ENCODE measurements around the gene RFC2. TPM values are rescaled to one million over a fixed set of nuclear protein-coding genes. Genes with fewer than 3 reads are reported as not detected.

RFC2 gene
- total RNA-seq, 1 experiment from 2014 or later, result 75.6 TPM

- POLR2A ChIA-PET, result no interaction called here
- CTCF ChIA-PET, result interaction anchor here (1.4 kb wide), 1 partner anchor 18 kb away, joined by 3 read pairs; no protein-coding TSS in a partner anchor
- H2AFZ ChIP-seq (ENCODE audit: low read depth, low read length, poor library complexity, severe bottlenecking), result no peak overlapping the region
- TF ChIP-seq ZFX (IDR thresholded peaks at IDR 0.05), result no peak
- TF ChIP-seq MAX (IDR thresholded peaks at IDR 0.05), result no peak
- no peak for TF ChIP-seq POLR2AphosphoS5 (IDR thresholded peaks at IDR 0.05; ENCODE audit: low read depth, low read length)
- no peak for TF ChIP-seq REST (IDR thresholded peaks at IDR 0.05; ENCODE audit: low read depth)
- no peak for TF ChIP-seq CBX3 (IDR thresholded peaks at IDR 0.05; ENCODE audit: low read depth)
- no peak for TF ChIP-seq ZNF274 (IDR thresholded peaks at IDR 0.05; ENCODE audit: low read depth, low read length)
- TF ChIP-seq TCF7L2 (IDR thresholded peaks at IDR 0.05; ENCODE audit: borderline replicate concordance, extremely low read depth, insufficient read depth, insufficient read length), result no peak
- TF ChIP-seq POLR2A (IDR thresholded peaks at IDR 0.05; ENCODE audit: borderline replicate concordance, extremely low read depth, insufficient read depth, insufficient read length), result no peak
- no peak for TF ChIP-seq YY1 (IDR thresholded peaks at IDR 0.05; ENCODE audit: extremely low read depth, insufficient replicate concordance, low read depth, low read length)
- TF ChIP-seq ATF3 (IDR thresholded peaks at IDR 0.05), result no peak
- no peak for TF ChIP-seq SIN3A (IDR thresholded peaks at IDR 0.05; ENCODE audit: low read depth)
- no peak for TF ChIP-seq EZH2phosphoT487 (IDR thresholded peaks at IDR 0.05; ENCODE audit: borderline replicate concordance)
- no peak for TF ChIP-seq CEBPB (IDR thresholded peaks at IDR 0.05; ENCODE audit: low read depth)
- no peak for TF ChIP-seq JUND (IDR thresholded peaks at IDR 0.05)
- TF ChIP-seq RAD21 (IDR thresholded peaks at IDR 0.05; ENCODE audit: low read depth), result no peak
- TF ChIP-seq SRF (IDR thresholded peaks at IDR 0.05; ENCODE audit: low read depth), result no peak
- peaks cover 3 to 18% of the 10 kb centered on the region in 2 experiments; a peak in 3 of 4 replicates for H3K4me1 ChIP-seq (ENCODE audit: control insufficient read depth in 1 of 2, insufficient read depth in 2 of 2, low read length in 2 of 2)
- no peaks in the 10 kb centered on the region for H3K79me2 ChIP-seq (ENCODE audit: insufficient read depth, low read length)
- intact Hi-C loops (cut with micrococcal nuclease), result no loop called here
- no peak for ATAC-seq
- no peaks in the 10 kb centered on the region for H3K9me3 ChIP-seq (ENCODE audit: control insufficient read depth in 1 of 2, insufficient read depth in 1 of 2, low read depth in 1 of 2, low read length in 2 of 2)
- H3K27ac ChIP-seq (ENCODE audit: low read depth, low read length), result no peak overlapping the region
- H3K36me3 ChIP-seq (ENCODE audit: control insufficient read depth in 1 of 2, insufficient read depth in 2 of 2, low read length in 2 of 2), result peaks cover under 1 to 2% of the 10 kb centered on the region in 2 experiments; a peak in 2 of 4 replicates
- BruUV-seq (replicated peaks), result no TSS peak
- no peaks in the 10 kb centered on the region for H3K9me2 ChIP-seq (ENCODE audit: insufficient read depth)
- DNase-seq (ENCODE audit: low read depth, low spot score), result no peak
- RAD21 ChIA-PET (ENCODE audit: low non-redundant PET in 1 of 2, low total read pairs in 2 of 2, uncharacterized antibody in 2 of 2, unreplicated experiment in 2 of 2), result no interaction called here
- no peak overlapping the region for H3K4me3 ChIP-seq (replicated peaks in 1 of 2; ENCODE audit: low read depth in 1 of 2, low read length in 2 of 2)
- H3K4me2 ChIP-seq (ENCODE audit: low read length), result no peak overlapping the region
- no peaks in the 10 kb centered on the region for H3K27me3 ChIP-seq (ENCODE audit: insufficient read depth, low read length)
- no peaks in the 10 kb centered on the region for H4K20me1 ChIP-seq (ENCODE audit: insufficient read depth)
- no peak overlapping the region for H3K9ac ChIP-seq (ENCODE audit: low read length)
Measured at GRCh38 chr7:74223711-74224510, 30.3 kb downstream of the RFC2 start.
